GM10847 (cell line): ENCODE data around the gene TMEM51.

Experiments
- POLR2A ChIP-seq: IDR thresholded peaks from 2 replicates; pipeline ENCODE4 v1.6.1; 2011; ENCODE audit not compliant: insufficient read length; ENCODE audit errors: extremely low read depth

TMEM51 gene

GRCh38 chr1:15207829-15208429 lies 54.4 kb downstream of the TMEM51 start:
- no peak for TF ChIP-seq POLR2A

DNA sequence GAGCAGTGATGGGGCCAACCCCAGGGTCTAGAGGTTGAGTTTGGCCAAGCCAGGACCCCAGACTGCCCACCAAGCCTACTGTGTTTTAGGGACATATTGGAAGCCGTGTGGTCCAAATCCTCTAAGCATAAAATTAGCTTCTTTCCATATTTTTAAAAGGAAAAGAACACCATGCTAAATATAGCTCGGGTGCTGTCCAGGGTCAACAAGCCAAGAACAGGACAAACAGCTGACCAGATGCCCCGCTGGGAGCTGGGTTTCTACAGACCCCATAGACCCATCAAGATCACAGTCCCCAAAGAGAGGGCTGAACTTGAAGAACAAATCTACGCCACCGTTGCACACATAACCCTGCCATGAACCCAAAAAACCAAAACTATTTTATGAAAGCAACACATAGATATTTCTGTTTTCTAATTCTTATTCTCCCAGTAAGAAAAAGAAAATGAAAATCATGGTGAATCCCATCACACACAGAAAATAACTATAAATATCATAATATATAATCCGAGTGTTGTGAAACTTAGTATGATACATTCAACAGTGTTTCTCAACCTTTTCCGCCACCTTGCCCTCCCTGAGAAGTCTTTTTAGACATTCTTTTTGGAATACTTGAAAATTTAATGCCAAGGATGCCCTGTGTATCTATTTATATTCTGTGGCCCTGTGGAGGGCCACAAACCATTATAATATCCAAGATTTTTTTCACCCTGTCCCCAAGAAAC lies 57.3 kb downstream of the TMEM51 start:
- TF ChIP-seq POLR2A = no peak

- TF ChIP-seq POLR2A = no peak
Observed at GRCh38 chr1:15211424-15211823, 57.9 kb downstream of the TMEM51 start.

DNA sequence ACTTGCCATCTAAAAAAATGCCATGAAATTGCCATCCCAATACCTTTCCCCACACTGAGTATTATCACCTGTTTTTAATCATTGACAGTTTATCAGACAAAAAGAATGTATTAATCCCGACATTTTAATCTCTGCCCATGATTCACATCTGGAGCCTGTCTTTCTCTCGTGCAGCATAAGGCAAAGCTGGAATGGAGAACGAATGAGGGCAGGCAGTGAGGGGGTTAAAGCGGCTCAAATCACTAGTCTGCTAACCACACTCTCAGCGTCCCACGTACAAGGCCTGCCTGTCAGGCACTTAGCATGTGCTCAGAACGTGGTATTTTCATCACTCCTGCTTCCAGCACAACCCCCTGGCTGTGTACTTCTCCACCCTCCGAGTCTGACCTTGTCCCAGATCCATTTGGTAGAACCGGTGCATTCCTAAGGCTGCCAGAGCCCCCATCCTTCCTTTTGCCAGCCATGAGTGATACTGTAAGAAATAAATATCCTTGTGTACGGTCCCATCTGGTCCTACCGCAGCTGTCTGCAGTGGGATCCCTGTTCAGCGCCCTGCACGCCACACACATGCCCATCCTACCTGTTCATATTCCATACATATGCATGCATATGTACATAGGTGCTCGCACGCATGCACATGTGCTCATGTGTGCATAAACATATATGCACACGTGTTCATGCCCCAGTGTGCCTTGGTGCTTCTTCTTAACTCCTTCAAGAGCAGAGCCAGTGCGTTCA lies 58.8 kb downstream of the TMEM51 start:
- TF ChIP-seq POLR2A = no peak

- no peak for TF ChIP-seq POLR2A
Observed at GRCh38 chr1:15212954-15213291, 59.4 kb downstream of the TMEM51 start.

DNA sequence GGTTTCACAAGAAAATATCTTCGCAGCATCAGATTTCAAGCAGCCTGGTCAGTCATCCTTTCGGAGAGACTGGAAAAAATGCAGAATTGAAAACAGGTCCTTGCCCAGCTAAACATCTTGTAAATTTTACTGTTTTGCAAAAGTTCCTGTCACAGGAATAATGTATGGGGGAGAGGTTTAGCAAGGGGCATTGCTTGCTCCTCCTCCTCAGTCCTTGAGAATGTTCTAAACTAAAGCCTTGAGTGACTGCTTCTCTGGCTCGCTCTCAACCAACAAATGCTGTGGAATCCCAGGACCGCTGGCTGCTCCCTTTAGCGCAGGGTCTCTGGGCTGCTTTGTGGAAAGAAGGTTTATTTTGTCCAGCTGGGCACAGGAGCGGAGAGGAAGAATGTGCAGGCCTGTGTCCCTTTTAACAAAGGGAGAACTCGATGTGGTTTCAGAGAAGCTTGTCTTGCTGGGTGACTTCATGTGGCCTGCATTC lies 59.8 kb downstream of the TMEM51 start:
- TF ChIP-seq POLR2A = no peak

- TF ChIP-seq POLR2A = no peak
Observed at GRCh38 chr1:15214527-15214926, 61.0 kb downstream of the TMEM51 start.

DNA sequence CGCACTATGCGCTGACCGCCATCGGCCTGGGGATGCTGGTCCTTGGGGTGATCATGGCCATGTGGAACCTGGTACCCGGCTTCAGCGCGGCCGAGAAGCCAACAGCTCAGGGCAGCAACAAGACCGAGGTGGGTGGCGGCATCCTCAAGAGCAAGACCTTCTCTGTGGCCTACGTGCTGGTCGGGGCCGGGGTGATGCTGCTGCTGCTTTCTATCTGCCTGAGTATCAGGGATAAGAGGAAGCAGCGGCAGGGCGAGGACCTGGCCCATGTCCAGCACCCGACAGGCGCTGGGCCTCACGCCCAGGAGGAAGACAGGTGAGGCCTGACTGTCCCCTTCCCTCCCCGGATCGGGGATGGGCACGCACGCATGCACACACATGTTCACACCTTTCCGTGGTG lies 61.6 kb downstream of the TMEM51 start:
- TF ChIP-seq POLR2A = no peak

GRCh38 chr1:15217654-15218053 lies 64.1 kb downstream of the TMEM51 start:
- TF ChIP-seq POLR2A = no peak

DNA sequence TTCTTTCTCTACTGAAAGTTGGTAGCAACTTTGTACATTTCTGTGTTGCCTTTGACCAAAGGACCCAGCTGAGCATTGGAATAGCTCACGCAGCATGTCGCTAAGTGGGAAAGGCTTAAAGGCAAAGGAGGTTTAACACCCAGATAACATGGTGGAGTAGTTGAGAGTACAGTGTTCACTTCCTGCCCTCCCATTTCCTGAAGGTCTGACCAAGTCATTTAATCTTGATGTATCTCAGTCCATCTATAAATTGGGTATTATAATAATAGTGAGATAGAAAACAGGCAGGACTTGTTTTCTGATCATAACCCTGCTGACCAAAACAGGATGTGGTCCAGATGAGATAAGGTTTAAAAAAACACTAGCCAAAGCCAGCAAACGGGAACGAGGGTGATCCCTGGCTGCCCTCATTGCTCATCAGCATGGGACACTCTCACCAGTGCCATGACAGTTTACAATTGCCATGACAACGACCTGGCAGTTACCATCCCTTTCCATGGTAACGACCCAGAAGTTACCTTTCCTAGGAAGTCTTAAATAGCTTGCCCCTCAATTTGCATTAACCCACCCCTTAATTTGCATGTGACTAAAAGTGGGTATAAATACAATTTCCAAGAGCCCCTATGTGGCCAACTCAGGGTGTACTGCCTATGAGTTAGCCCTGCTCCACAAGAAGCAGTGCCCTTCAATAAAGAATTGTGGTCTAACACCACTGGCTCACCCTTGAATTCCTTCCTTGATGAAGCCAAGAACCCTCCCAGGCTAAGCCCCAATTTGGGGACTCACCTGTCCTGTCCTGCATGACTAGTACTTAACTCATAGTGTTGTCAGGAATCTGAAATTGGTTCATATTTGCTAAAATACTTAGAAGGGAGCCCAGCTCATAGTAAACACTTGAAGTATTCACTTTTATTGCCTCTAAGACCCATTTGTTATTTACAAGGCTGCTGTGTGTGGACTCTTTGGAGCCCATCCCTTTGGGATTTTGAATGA lies 65.0 kb downstream of the TMEM51 start:
- TF ChIP-seq POLR2A = no peak

GRCh38 chr1:15219280-15220023 lies 65.9 kb downstream of the TMEM51 start:
- TF ChIP-seq POLR2A = no peak

GRCh38 chr1:15220024-15220392 lies 66.5 kb downstream of the TMEM51 start:
- TF ChIP-seq POLR2A = no peak

- TF ChIP-seq POLR2A = no peak
Observed at GRCh38 chr1:15220825-15221431, 67.4 kb downstream of the TMEM51 start.
